ES-I3 (cell line): ENCODE data around the gene MED4.

ENCODE experiments used
- H3K36me3 ChIP-seq: 2 replicates; pipeline ENCODE4 v1.6.1; 2013; ENCODE audit warnings: mild to moderate bottlenecking, low read length, control low read depth, moderate library complexity; ENCODE audit not compliant: insufficient read depth
- H3K4me1 ChIP-seq: 2 replicates; pipeline ENCODE4 v1.6.1; 2013; ENCODE audit warnings: mild to moderate bottlenecking, control low read depth, low read length; ENCODE audit not compliant: insufficient read depth
- H3K9ac ChIP-seq: 2 replicates; pipeline ENCODE4 v1.6.1; 2013; ENCODE audit warnings: low read depth, mild to moderate bottlenecking, low read length, moderate library complexity
- H3K9me3 ChIP-seq: 2 replicates; pipeline ENCODE4 v1.6.1; 2013; ENCODE audit warnings: mild to moderate bottlenecking, low read length, moderate library complexity; ENCODE audit not compliant: control insufficient read depth, insufficient read depth

The MED4 gene

DNA sequence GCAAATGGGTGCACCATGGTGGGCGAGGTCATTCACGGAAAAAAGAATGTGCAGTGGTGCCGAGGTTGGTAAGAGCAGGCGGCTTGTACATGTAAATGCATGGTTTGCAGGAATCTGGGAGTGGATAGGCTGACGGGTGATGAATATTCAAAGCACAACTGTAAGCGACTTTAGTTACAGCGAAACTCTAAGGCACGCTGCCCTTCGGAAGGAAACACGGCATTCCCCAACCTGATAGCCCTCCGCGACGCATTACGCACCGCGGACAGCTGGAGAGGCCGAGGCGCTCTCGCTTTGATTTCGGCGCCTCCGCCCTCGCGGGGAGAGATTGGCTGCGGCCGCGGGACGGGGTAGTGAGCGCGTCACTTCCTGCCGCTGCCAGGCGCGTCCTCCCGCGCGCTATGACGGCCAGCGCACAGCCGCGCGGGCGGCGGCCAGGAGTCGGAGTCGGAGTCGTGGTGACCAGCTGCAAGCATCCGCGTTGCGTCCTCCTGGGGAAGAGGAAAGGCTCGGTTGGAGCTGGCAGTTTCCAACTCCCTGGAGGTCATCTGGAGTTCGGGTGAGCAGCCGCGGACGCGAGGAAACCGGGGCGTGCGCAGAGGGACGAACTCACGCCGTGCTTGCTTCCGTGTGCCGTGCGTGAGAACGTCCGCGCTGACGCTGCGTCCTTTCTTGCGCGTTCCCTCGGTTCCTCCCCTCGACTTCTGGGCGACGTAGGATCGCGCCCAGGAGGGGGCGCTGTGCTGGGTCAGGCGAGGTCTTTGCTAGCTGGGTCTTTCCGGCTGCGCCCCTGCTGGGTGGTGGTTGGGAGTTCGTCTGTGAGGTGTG is 57.3 kb downstream of the MED4 start, which contains the start of gene NUDT15:
TSS of gene NUDT15 (plus strand) at position 381 of the 828 bp plus-strand sequence. CDS start at position 402, 21 bp downstream.
- H3K4me1 ChIP-seq = peaks cover 10% of the 10 kb centered on the region
- H3K36me3 ChIP-seq = peaks cover 11% of the 10 kb centered on the region
- H3K9me3 ChIP-seq = peaks cover 3% of the 10 kb centered on the region
- H3K9ac ChIP-seq = peak within 1 kb of the TSS; percentile 82

- no peaks in the 10 kb centered on the region for H3K4me1 ChIP-seq
- no peak overlapping the region for H3K9ac ChIP-seq
- no peaks in the 10 kb centered on the region; the same call in 1 of the 2 replicates for H3K36me3 ChIP-seq
- peaks cover 14% of the 10 kb centered on the region for H3K9me3 ChIP-seq
Measured at GRCh38 chr13:48029859-48030258, 65.0 kb downstream of the MED4 start.

GRCh38 chr13:48028066-48028465 is 66.8 kb downstream of the MED4 start:
- H3K9me3 ChIP-seq = peaks cover 14% of the 10 kb centered on the region
- H3K9ac ChIP-seq = no peak overlapping the region
- H3K4me1 ChIP-seq = no peaks in the 10 kb centered on the region
- H3K36me3 ChIP-seq = no peaks in the 10 kb centered on the region
